HepG2 (cell line): ENCODE results near the gene ATP6V0E1. TPM values are rescaled to one million over a fixed set of nuclear protein-coding genes. Genes with fewer than 3 reads are reported as not detected.

ENCODE experiments used
- ATM ChIP-seq: fragments of 450-650 bp; IDR thresholded peaks from 2 replicates; pipeline ENCODE4 v1.7.1; 2017; ENCODE audit warnings: mild to moderate bottlenecking, borderline replicate concordance
- CSRNP2 ChIP-seq: sonication (generic); formaldehyde crosslinking; conservative IDR thresholded peaks from 2 replicates; pipeline ENCODE4 v1.8.0; 2022; ENCODE audit warnings: low read depth, missing genetic modification reagents
- FOXK1 ChIP-seq: sonication (generic); formaldehyde crosslinking; IDR thresholded peaks from 2 replicates; pipeline ENCODE4 v1.4.0; 2020; ENCODE audit warnings: low read depth, missing genetic modification reagents, borderline replicate concordance
- REST ChIP-seq, 2 experiments: IDR thresholded peaks; 2 replicates each; pipeline ENCODE4 v1.6.1; 2011 to 2012; ENCODE audit warnings: low read length in 2 of 2, borderline replicate concordance in 1 of 2, low read depth in 1 of 2, mild to moderate bottlenecking in 1 of 2, moderate library complexity in 1 of 2
- SALL2 ChIP-seq: sonication (generic); formaldehyde crosslinking; IDR thresholded peaks from 2 replicates; pipeline ENCODE4 v1.8.1; 2023; ENCODE audit warnings: mild to moderate bottlenecking, missing genetic modification reagents, inconsistent platforms
- SIX1 ChIP-seq: sonication (generic); formaldehyde crosslinking; IDR thresholded peaks from 2 replicates; pipeline ENCODE4 v1.4.0; 2020; ENCODE audit warnings: missing genetic modification reagents, borderline replicate concordance
- SP4 ChIP-seq: sonication (generic); formaldehyde crosslinking; IDR thresholded peaks from 2 replicates; pipeline ENCODE4 v1.8.1; 2023; ENCODE audit warnings: mild to moderate bottlenecking, missing genetic modification reagents
- TRIM22 ChIP-seq: fragments of 450-650 bp; IDR thresholded peaks from 2 replicates; pipeline ENCODE4 v1.6.1; 2017
- ZBTB33 ChIP-seq: sonication (generic); formaldehyde crosslinking; IDR thresholded peaks from 2 replicates; pipeline ENCODE4 v1.4.0; 2020; ENCODE audit warnings: missing genetic modification reagents
- ZNF329 ChIP-seq: sonication (generic); formaldehyde crosslinking; IDR thresholded peaks from 2 replicates; pipeline ENCODE4 v1.9.0; 2021; ENCODE audit warnings: low read depth, mild to moderate bottlenecking, missing genetic modification reagents
- ZNF646 ChIP-seq: sonication (generic); formaldehyde crosslinking; IDR thresholded peaks from 2 replicates; pipeline ENCODE4 v1.9.0; 2021; ENCODE audit warnings: mild to moderate bottlenecking, missing genetic modification reagents
- ZNF891 ChIP-seq: sonication (generic); formaldehyde crosslinking; IDR thresholded peaks from 2 replicates; pipeline ENCODE4 v1.5.0; 2020; ENCODE audit warnings: mild to moderate bottlenecking, missing genetic modification reagents
- polyA plus RNA-seq, 8 experiments: library from polyadenylated mRNA; depleted of rRNA in 3 of 8; stranded (reverse) in 7 of 8; unstranded in 1 of 8; fragments of >200 nt; fragmentation: Illumina TruSeq in 4 of 8; extraction: Trizol in 4 of 8; gene quantifications; 2 replicates each; pipeline versions ENCODE4 v1.2.1 to v1.2.3, GENCODE V29; 2011 to 2016; ENCODE audit warnings: low read depth in 4 of 8, missing spikeins in 1 of 8, mixed read lengths in 1 of 8; ENCODE audit not compliant: insufficient read depth in 1 of 8
- total RNA-seq, 5 experiments: library from RNA; depleted of rRNA; stranded (reverse); fragments of >200 nt; fragmentation: Illumina TruSeq; extraction: Trizol; gene quantifications; 2 replicates each; pipeline ENCODE4 v1.2.3, GENCODE V29; 2016; ENCODE audit warnings: low read depth in 1 of 5

ATP6V0E1 gene
- total and polyA plus RNA-seq, 2 of the 13 experiments (the other 11 are each of a cell fraction or from before 2014, with no cell fraction given) = 143 to 215 TPM

- no peak for TF ChIP-seq REST (IDR thresholded peaks at IDR 0.05; ENCODE audit: borderline replicate concordance in 1 of 2, low read depth in 1 of 2, low read length in 2 of 2)
- TF ChIP-seq CSRNP2 = no peak
- TF ChIP-seq ZNF646 (CRISPR knock-in tag) = no peak
- TF ChIP-seq SP4 (CRISPR knock-in tag) = peak; percentile 99
- no peak for TF ChIP-seq ATM
- TF ChIP-seq ZBTB33 = no peak
- no peak for TF ChIP-seq ZNF329 (CRISPR knock-in tag)
- TF ChIP-seq SIX1 (CRISPR knock-in tag) = no peak
- no peak for TF ChIP-seq TRIM22
- TF ChIP-seq FOXK1 (CRISPR knock-in tag) = peak; percentile 95
- TF ChIP-seq SALL2 = peak; percentile 32; the same call in 1 of the 2 replicates
- TF ChIP-seq ZNF891 (CRISPR knock-in tag) = no peak
Observed at GRCh38 chr5:173057062-173057924, 73.7 kb downstream of the ATP6V0E1 start (continued).
